HepG2 (cell line): ENCODE data around the gene CDK3. TPM values are rescaled to one million over a fixed set of nuclear protein-coding genes. Genes with fewer than 3 reads are reported as not detected.

ENCODE experiments used
- EHMT2 ChIP-seq: fragments of 200-600 bp; sonication (generic); IDR thresholded peaks from 2 replicates; pipeline ENCODE4 v1.7.0; 2017; ENCODE audit warnings: antibody characterized with exemption, low read depth, low read length, borderline replicate concordance
- FOXC1 ChIP-seq: sonication (generic); formaldehyde crosslinking; IDR thresholded peaks from 2 replicates; pipeline ENCODE4 v1.8.0; 2022; ENCODE audit warnings: mild to moderate bottlenecking, missing genetic modification reagents, borderline replicate concordance
- MED1 ChIP-seq: sonication (generic); formaldehyde crosslinking; IDR thresholded peaks from 2 replicates; pipeline ENCODE4 v1.4.0; 2020; ENCODE audit warnings: missing genetic modification reagents
- NCOA5 ChIP-seq: sonication (generic); formaldehyde crosslinking; IDR thresholded peaks from 2 replicates; pipeline ENCODE4 v1.4.0; 2020; ENCODE audit warnings: missing genetic modification reagents
- NR0B2 ChIP-seq: sonication (generic); formaldehyde crosslinking; IDR thresholded peaks from 2 replicates; pipeline ENCODE4 v1.4.0; 2020; ENCODE audit warnings: mild to moderate bottlenecking, missing genetic modification reagents
- POLR2AphosphoS5 ChIP-seq: IDR thresholded peaks from 2 replicates; pipeline ENCODE4 v1.6.1; 2012; ENCODE audit warnings: low read depth, low read length
- RBAK ChIP-seq: sonication (generic); formaldehyde crosslinking; IDR thresholded peaks from 2 replicates; pipeline ENCODE4 v1.5.1; 2020; ENCODE audit warnings: mild to moderate bottlenecking, missing genetic modification reagents
- RORA ChIP-seq: sonication (generic); formaldehyde crosslinking; IDR thresholded peaks from 2 replicates; pipeline ENCODE4 v1.5.0; 2020; ENCODE audit warnings: mild to moderate bottlenecking, missing genetic modification reagents, moderate library complexity
- SIX1 ChIP-seq: sonication (generic); formaldehyde crosslinking; IDR thresholded peaks from 2 replicates; pipeline ENCODE4 v1.4.0; 2020; ENCODE audit warnings: missing genetic modification reagents, borderline replicate concordance
- TAF1 ChIP-seq: sonication (generic); formaldehyde crosslinking; IDR thresholded peaks from 2 replicates; pipeline ENCODE4 v1.4.0; 2020; ENCODE audit warnings: missing genetic modification reagents
- ZBTB20 ChIP-seq: sonication (generic); formaldehyde crosslinking; IDR thresholded peaks from 2 replicates; pipeline ENCODE4 v1.8.1; 2023; ENCODE audit warnings: missing genetic modification reagents, low read depth, mild to moderate bottlenecking, borderline replicate concordance
- ZFP90 ChIP-seq: sonication (generic); formaldehyde crosslinking; IDR thresholded peaks from 2 replicates; pipeline ENCODE4 v1.8.0; 2022; ENCODE audit warnings: missing genetic modification reagents, mild to moderate bottlenecking, inconsistent platforms, borderline replicate concordance
- ZNF557 ChIP-seq: sonication (generic); formaldehyde crosslinking; IDR thresholded peaks from 2 replicates; pipeline ENCODE4 v1.4.0; 2020; ENCODE audit warnings: missing genetic modification reagents
- ZNF609 ChIP-seq: sonication (generic); formaldehyde crosslinking; IDR thresholded peaks from 2 replicates; pipeline ENCODE4 v1.4.0; 2020; ENCODE audit warnings: mild to moderate bottlenecking, missing genetic modification reagents, borderline replicate concordance
- ZNF7 ChIP-seq: IDR thresholded peaks from 2 replicates; pipeline ENCODE4 v1.6.1; 2016; ENCODE audit warnings: missing biosample characterization, missing genetic modification reagents
- ZNF709 ChIP-seq: sonication (generic); formaldehyde crosslinking; IDR thresholded peaks from 2 replicates; pipeline ENCODE4 v1.5.0; 2020; ENCODE audit warnings: mild to moderate bottlenecking, missing genetic modification reagents
- ZSCAN21 ChIP-seq: sonication (generic); formaldehyde crosslinking; IDR thresholded peaks from 2 replicates; pipeline ENCODE4 v1.8.0; 2022; ENCODE audit warnings: mild to moderate bottlenecking, missing genetic modification reagents, moderate library complexity, borderline replicate concordance
- polyA plus RNA-seq, 8 experiments: library from polyadenylated mRNA; depleted of rRNA in 3 of 8; stranded (reverse) in 7 of 8; unstranded in 1 of 8; fragments of >200 nt; fragmentation: Illumina TruSeq in 4 of 8; extraction: Trizol in 4 of 8; gene quantifications; 2 replicates each; pipeline versions ENCODE4 v1.2.1 to v1.2.3, GENCODE V29; 2011 to 2016; ENCODE audit warnings: low read depth in 4 of 8, missing spikeins in 1 of 8, mixed read lengths in 1 of 8; ENCODE audit not compliant: insufficient read depth in 1 of 8
- total RNA-seq, 5 experiments: library from RNA; depleted of rRNA; stranded (reverse); fragments of >200 nt; fragmentation: Illumina TruSeq; extraction: Trizol; gene quantifications; 2 replicates each; pipeline ENCODE4 v1.2.3, GENCODE V29; 2016; ENCODE audit warnings: low read depth in 1 of 5
- TF ChIP-seq, protein P1 (sequence below): sonication (generic); formaldehyde crosslinking; IDR thresholded peaks from 2 replicates; pipeline ENCODE4 v1.4.0; 2020; ENCODE audit warnings: missing genetic modification reagents
- TF ChIP-seq, protein P2 (sequence below): sonication (generic); formaldehyde crosslinking; IDR thresholded peaks from 2 replicates; pipeline ENCODE4 v1.8.0; 2022; ENCODE audit warnings: missing genetic modification reagents, mild to moderate bottlenecking, moderate library complexity, borderline replicate concordance

CDK3 gene
- total and polyA plus RNA-seq, 2 of the 13 experiments (the other 11 are each of a cell fraction or from before 2014, with no cell fraction given): 5.8 to 11.4 TPM

DNA sequence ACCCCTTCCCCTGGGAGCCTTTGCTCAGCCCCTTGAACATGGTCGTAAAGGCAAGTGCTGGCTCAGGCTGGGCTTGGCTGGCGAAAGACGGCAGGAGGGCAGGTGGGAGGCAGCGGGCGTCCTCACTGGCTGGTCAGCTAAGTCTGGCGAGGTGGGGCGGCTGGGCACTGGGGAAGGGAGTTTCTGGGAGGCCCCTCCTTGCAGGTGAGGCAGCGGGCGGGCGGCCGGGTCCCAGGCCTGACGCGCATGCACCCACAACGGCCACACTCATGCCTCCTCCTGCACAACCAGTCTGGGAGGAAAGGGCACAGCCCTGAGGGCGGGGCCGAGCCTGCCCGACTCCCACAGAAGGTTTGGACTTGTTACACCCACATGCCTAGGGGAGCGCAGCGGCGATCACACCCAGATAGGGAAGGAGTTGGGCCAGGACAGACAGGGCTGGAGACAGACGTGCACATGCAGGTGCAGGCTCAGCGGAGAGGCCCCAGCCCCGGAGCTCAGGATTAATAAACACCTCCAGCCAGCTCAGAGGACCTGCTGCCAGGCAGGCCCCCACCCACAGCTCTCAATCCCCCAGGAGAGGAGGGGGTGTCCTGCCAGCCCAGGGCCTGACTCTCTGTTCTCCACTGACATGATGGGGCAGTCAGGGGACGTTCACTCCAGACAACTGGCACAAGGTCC lies 26.6 kb downstream of the CDK3 start, which contains the start of gene EVPL (continued):
- peak; percentile 69 for TF ChIP-seq POLR2AphosphoS5
- TF ChIP-seq EHMT2: no peak
- TF ChIP-seq, protein P1, sequence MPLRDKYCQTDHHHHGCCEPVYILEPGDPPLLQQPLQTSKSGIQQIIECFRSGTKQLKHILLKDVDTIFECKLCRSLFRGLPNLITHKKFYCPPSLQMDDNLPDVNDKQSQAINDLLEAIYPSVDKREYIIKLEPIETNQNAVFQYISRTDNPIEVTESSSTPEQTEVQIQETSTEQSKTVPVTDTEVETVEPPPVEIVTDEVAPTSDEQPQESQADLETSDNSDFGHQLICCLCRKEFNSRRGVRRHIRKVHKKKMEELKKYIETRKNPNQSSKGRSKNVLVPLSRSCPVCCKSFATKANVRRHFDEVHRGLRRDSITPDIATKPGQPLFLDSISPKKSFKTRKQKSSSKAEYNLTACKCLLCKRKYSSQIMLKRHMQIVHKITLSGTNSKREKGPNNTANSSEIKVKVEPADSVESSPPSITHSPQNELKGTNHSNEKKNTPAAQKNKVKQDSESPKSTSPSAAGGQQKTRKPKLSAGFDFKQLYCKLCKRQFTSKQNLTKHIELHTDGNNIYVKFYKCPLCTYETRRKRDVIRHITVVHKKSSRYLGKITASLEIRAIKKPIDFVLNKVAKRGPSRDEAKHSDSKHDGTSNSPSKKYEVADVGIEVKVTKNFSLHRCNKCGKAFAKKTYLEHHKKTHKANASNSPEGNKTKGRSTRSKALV: peak; percentile 55; the same call in 1 of the 2 replicates
- TF ChIP-seq SIX1 (CRISPR knock-in tag): no peak; the same call in 1 of the 2 replicates
- peak; percentile 85; the same call in 1 of the 2 replicates for TF ChIP-seq ZFP90 (CRISPR knock-in tag)
- no peak for TF ChIP-seq RBAK (CRISPR knock-in tag)
- TF ChIP-seq MED1 (CRISPR knock-in tag): peak; percentile 62; the same call in 1 of the 2 replicates
- TF ChIP-seq FOXC1 (CRISPR knock-in tag): peak; percentile 86; the same call in 1 of the 2 replicates
- TF ChIP-seq ZNF557 (CRISPR knock-in tag): peak; percentile 91
- peak; percentile 63; the same call in 1 of the 2 replicates for TF ChIP-seq TAF1
- no peak for TF ChIP-seq ZNF7 (CRISPR knock-in tag)
- TF ChIP-seq ZNF609 (CRISPR knock-in tag): peak; percentile 42; the same call in 1 of the 2 replicates
- peak; percentile 81 for TF ChIP-seq ZSCAN21
- TF ChIP-seq, protein P2, sequence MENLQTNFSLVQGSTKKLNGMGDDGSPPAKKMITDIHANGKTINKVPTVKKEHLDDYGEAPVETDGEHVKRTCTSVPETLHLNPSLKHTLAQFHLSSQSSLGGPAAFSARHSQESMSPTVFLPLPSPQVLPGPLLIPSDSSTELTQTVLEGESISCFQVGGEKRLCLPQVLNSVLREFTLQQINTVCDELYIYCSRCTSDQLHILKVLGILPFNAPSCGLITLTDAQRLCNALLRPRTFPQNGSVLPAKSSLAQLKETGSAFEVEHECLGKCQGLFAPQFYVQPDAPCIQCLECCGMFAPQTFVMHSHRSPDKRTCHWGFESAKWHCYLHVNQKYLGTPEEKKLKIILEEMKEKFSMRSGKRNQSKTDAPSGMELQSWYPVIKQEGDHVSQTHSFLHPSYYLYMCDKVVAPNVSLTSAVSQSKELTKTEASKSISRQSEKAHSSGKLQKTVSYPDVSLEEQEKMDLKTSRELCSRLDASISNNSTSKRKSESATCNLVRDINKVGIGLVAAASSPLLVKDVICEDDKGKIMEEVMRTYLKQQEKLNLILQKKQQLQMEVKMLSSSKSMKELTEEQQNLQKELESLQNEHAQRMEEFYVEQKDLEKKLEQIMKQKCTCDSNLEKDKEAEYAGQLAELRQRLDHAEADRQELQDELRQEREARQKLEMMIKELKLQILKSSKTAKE (CRISPR knock-in tag): peak; percentile 50
- no peak for TF ChIP-seq RORA (CRISPR knock-in tag)
- TF ChIP-seq NCOA5: no peak
- peak; percentile 27; the same call in 1 of the 2 replicates for TF ChIP-seq NR0B2
- TF ChIP-seq ZBTB20 (CRISPR knock-in tag): peak; percentile 62; the same call in 1 of the 2 replicates
- TF ChIP-seq ZNF709 (CRISPR knock-in tag): no peak; the same call in 1 of the 2 replicates
